ENCODE data around the gene ROR2. TPM values are rescaled to one million over a fixed set of nuclear protein-coding genes. Genes with fewer than 3 reads are reported as not detected.

ROR2 gene
- total RNA-seq, 4 donors from 2014 or later, result 4.2 to 23.2 (median 11.2) TPM

DNA sequence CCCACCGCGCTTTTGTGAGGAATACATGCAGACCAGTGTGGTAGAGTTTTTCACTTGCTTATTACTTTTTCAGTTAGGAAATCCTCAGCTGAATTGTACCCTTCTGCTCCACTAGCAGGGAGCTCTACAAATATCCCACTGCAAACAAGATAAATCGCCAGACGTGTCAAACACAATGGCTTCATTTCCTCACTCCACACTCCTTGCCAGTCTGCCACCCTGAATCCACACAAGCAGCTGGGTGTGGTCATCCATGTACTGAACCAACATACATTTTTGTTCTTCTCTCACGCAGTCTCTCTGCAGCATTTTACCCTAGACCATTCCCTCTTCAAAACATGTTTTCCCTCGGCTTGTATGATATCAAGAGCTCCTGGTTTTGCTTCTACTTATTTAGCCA is 3.7 kb upstream of the ROR2 start:
- no peak overlapping the region for H3K4me3 ChIP-seq
- 86 to 88% methylated on average over 5 to 6 of the region's 6 CpGs for WGBS, 2 donors (ENCODE audit: low coverage in 1 of 2)
- TF ChIP-seq EP300 (IDR thresholded peaks at IDR 0.05; ENCODE audit: low read depth), result no peak
- TF ChIP-seq POLR2AphosphoS5 (IDR thresholded peaks at IDR 0.05), result no peak
- TF ChIP-seq POLR2A (IDR thresholded peaks at IDR 0.05), result no peak
- TF ChIP-seq, protein P1, sequence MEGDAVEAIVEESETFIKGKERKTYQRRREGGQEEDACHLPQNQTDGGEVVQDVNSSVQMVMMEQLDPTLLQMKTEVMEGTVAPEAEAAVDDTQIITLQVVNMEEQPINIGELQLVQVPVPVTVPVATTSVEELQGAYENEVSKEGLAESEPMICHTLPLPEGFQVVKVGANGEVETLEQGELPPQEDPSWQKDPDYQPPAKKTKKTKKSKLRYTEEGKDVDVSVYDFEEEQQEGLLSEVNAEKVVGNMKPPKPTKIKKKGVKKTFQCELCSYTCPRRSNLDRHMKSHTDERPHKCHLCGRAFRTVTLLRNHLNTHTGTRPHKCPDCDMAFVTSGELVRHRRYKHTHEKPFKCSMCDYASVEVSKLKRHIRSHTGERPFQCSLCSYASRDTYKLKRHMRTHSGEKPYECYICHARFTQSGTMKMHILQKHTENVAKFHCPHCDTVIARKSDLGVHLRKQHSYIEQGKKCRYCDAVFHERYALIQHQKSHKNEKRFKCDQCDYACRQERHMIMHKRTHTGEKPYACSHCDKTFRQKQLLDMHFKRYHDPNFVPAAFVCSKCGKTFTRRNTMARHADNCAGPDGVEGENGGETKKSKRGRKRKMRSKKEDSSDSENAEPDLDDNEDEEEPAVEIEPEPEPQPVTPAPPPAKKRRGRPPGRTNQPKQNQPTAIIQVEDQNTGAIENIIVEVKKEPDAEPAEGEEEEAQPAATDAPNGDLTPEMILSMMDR (IDR thresholded peaks at IDR 0.05), result no peak
- intact Hi-C loops (cut with DNase I; ENCODE audit: low total_unique reads) (loop anchor here (5.0 kb wide), 2 partner anchors 84 to 186 kb away; no protein-coding TSS in a partner anchor), in situ Hi-C loops (cut with MboI; ENCODE audit: low pct_ligation_motif_present in 1 of 4, low pct_unique_long_range_greater_than_20kb in 1 of 4, low sequenced_read_pairs in 3 of 4) (loop anchor here in 1 of 4 donors (10.0 kb wide), 1 partner anchor 179 kb away; no protein-coding TSS in a partner anchor)
- H3K27ac ChIP-seq, result no peak overlapping the region
- H3K36me3 ChIP-seq, result no peaks in the 10 kb centered on the region
- no peak for DNase-seq
- H3K9me3 ChIP-seq, result no peaks in the 10 kb centered on the region
- peaks cover 33% of the 10 kb centered on the region for H3K27me3 ChIP-seq
- H3K4me1 ChIP-seq, result peaks cover 3 to 21% (median 17%) of the 10 kb centered on the region in 4 donors

DNA sequence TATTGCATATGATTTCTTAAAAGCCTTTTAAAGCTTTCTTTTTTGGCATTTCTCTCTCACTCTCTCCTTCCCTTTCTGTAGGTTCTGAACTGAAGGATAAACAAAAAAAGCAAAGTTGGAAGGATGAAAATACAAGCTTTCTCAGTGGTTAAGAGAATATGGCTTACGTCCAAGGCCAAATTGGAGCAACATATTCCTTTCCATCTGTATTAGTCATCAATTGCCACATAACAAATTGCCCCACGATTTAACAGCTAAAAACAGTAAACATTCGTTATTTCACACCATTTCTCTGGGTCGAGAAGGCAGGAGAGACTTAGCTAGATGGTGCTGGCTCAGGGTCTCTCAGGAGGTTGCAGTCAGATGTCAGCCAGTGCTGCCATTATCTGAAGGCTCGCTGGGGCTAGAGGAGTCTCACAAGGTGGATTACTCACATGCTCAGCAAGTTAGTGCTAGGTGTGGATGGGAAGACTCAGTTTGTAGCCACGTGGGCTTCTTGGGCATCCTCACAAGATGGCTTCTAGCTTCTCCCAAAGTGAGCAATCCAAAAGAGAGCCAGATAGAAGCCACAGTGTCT is 2.0 kb upstream of the ROR2 start:
- 85 to 100% methylated on average over 2 to 6 of the region's 6 CpGs for WGBS, 2 donors (ENCODE audit: low coverage in 1 of 2)
- Histone ChIP-seq H3K27ac (no peak overlapping the region), H3K4me1 (peaks cover 3 to 28% (median 20%) of the 10 kb centered on the region in 4 donors)

DNA sequence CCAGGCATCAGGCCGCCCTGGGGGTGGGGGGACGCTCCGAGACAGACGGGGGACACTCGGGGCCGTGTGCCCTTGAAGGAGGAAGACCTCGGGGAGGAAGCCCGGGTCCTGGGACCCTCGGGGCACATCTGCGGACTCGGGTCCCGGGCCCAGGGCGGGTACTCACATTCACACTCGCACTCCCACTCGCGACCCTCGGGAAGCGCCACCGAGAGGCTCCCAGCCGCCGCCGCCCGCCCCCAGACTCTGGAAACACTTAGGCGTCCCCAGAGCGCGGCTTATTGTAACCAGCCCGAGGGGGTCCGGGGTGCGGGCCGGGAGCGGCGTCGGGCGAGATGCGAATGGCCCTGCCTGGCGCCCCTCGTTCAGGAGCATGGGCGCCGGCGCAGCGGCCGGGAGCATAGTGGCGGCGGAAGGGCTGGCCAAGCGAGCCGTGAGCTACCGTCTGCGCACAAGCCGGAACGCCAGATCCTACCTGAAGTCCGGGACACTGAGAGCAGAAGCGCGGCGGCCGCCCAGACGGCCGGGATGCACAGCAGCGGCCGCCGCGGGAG is 559 bp downstream of the ROR2 start:
- H3K4me1 ChIP-seq, result peaks cover 10 to 48% (median 30%) of the 10 kb centered on the region in 4 donors
- H3K9me3 ChIP-seq, result no peaks in the 10 kb centered on the region
- intact Hi-C loops (cut with DNase I; ENCODE audit: low total_unique reads) (loop anchor here (10.0 kb wide), 2 partner anchors 55 to 105 kb away; no protein-coding TSS in a partner anchor), in situ Hi-C loops (cut with MboI; ENCODE audit: low pct_ligation_motif_present in 1 of 4, low pct_unique_long_range_greater_than_20kb in 1 of 4, low sequenced_read_pairs in 3 of 4) (loop anchor here in 2 of 4 donors (25.0 kb wide), 2 partner anchors 187 to 212 kb away; no protein-coding TSS in a partner anchor)
- H3K27me3 ChIP-seq, result peaks cover 62% of the 10 kb centered on the region
- WGBS, 2 donors (ENCODE audit: low coverage in 1 of 2), result 8% methylated on average over 45 of the region's 61 CpGs; no CpG with 5 or more reads in 1 of the 2 donors
- peak overlapping the region; percentile 81 to 94 (median 88) for H3K27ac ChIP-seq
- DNase-seq, result no peak
- peak overlapping the region; percentile 49 to 91 (median 59) for H3K4me3 ChIP-seq
- H3K36me3 ChIP-seq, result no peaks in the 10 kb centered on the region
- TF ChIP-seq EP300 (IDR thresholded peaks at IDR 0.05; ENCODE audit: low read depth), result no peak
- TF ChIP-seq POLR2A (IDR thresholded peaks at IDR 0.05), result no peak
- TF ChIP-seq, protein P1 (IDR thresholded peaks at IDR 0.05), result no peak
- no peak for TF ChIP-seq POLR2AphosphoS5 (IDR thresholded peaks at IDR 0.05)

More for the DNA sequence above, 2.0 kb upstream of the ROR2 start:
- in situ Hi-C loops (cut with MboI; ENCODE audit: low pct_ligation_motif_present in 1 of 4, low pct_unique_long_range_greater_than_20kb in 1 of 4, low sequenced_read_pairs in 3 of 4), result loop anchor here in 1 of 4 donors (10.0 kb wide), 1 partner anchor 177 kb away; no protein-coding TSS in a partner anchor
- intact Hi-C loops (cut with DNase I; ENCODE audit: low total_unique reads), result loop anchor here (5.0 kb wide), 2 partner anchors 85 to 185 kb away; no protein-coding TSS in a partner anchor
- Histone ChIP-seq H3K36me3 (no peaks in the 10 kb centered on the region), H3K4me3 (no peak overlapping the region), H3K9me3 (no peaks in the 10 kb centered on the region), H3K27me3 (peaks cover 50% of the 10 kb centered on the region)
- DNase-seq, result no peak
- TF ChIP-seq POLR2A (IDR thresholded peaks at IDR 0.05) (no peak), POLR2AphosphoS5 (IDR thresholded peaks at IDR 0.05) (peak in 1 of 3 donors; percentile 11), EP300 (IDR thresholded peaks at IDR 0.05; ENCODE audit: low read depth) (no peak)
- TF ChIP-seq, protein P1 (IDR thresholded peaks at IDR 0.05), result no peak
